Vagina (tissue), 2 donors: ENCODE measurements around the gene CRYBG1. TPM values are rescaled to one million over a fixed set of nuclear protein-coding genes. Genes with fewer than 3 reads are reported as not detected.

ENCODE experiments used
- DNase-seq, 2 donors: peaks; one replicate each; pipeline ENCODE4 v3.0.0-alpha.2; 2017; ENCODE audit errors: extremely low spot score in 2 of 2
- H3K27ac ChIP-seq: fragments of 200-600 bp; sonication (generic); one replicate; pipeline ENCODE4 v1.5.1; 2019
- H3K27me3 ChIP-seq: fragments of 200-600 bp; sonication (generic); one replicate; pipeline ENCODE4 v1.5.1; 2019
- H3K36me3 ChIP-seq, 2 donors: fragments of 200-600 bp; sonication (generic); one replicate each; pipeline ENCODE4 v1.5.1; 2017 to 2019
- H3K4me1 ChIP-seq: fragments of 200-600 bp; sonication (generic); one replicate; pipeline ENCODE4 v1.5.1; 2019
- H3K4me3 ChIP-seq, 2 donors: fragments of 200-600 bp; sonication (generic); 1 replicate in 1 of 2; 2 replicates in 1 of 2; pipeline ENCODE4 v1.5.1; 2016 to 2019
- H3K9me3 ChIP-seq: fragments of 200-600 bp; sonication (generic); one replicate; pipeline ENCODE4 v1.5.1; 2019
- CTCF ChIP-seq, 3 experiments: fragments of 450-650 bp in 2 of 3; fragments of 200-600 bp in 1 of 3; sonication (generic) in 1 of 3; IDR thresholded peaks; one replicate each; pipeline ENCODE4 v1.5.1; 2017 to 2019; ENCODE audit warnings: antibody characterized with exemption in 3 of 3, mild to moderate bottlenecking in 2 of 3, moderate library complexity in 2 of 3
- POLR2A ChIP-seq, 2 donors: fragments of 450-650 bp; IDR thresholded peaks; one replicate each; pipeline ENCODE4 v1.6.1; 2017; ENCODE audit warnings: antibody characterized with exemption in 2 of 2, mild to moderate bottlenecking in 2 of 2, moderate library complexity in 2 of 2
- POLR2AphosphoS5 ChIP-seq, 2 donors: sonication (generic); formaldehyde crosslinking; IDR thresholded peaks; one replicate each; pipeline ENCODE4 v1.9.0; 2017; ENCODE audit warnings: antibody characterized with exemption in 2 of 2, mild to moderate bottlenecking in 2 of 2, low read depth in 1 of 2; ENCODE audit not compliant: insufficient read depth in 1 of 2
- intact Hi-C: fragments of 100-400 bp; cut with DNase I; formaldehyde crosslinking; loops from one replicate; pipeline ENCODE4 v1.15.1; 2023
- total RNA-seq: library from RNA; depleted of rRNA; stranded (reverse); fragments of >200 nt; gene quantifications from one replicate; pipeline ENCODE4 v1.2.3, GENCODE V29; 2016

Gene CRYBG1
- total RNA-seq, 1 donor from 2014 or later, result 46.7 TPM

DNA sequence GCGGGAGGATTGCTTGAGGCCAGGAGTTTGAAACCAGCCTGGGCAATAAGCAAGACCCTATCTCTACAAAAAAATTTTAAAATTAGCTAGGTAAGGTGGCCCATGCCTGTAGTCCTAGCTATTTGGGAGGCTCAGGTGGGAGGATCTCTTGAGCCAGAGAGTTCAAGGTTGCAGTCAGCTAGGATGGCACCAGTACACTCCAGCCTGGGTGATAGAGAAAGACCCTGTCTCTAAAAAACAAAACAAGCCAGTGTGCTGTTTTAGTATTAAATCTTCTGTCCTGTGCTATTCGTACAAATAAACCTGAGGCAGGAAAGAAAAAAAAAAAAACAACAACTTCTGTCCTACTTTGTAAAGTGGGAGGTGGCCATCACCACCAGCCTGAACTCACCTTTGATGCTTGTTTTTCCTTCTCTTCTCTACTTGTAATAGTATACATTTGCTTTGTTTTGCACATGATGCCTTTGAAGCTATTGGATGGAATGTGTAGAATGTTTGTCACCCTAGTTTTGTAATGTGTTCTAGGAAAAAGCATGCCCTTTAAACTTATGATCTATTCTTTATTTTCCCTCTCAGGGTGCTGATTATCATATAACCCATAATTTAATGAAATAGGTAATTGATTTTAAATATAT is 102.5 kb downstream of the CRYBG1 start:
- Histone ChIP-seq H3K27me3 (no peaks in the 10 kb centered on the region), H3K27ac (no peak overlapping the region), H3K4me3 (no peak overlapping the region), H3K9me3 (no peaks in the 10 kb centered on the region), H3K36me3 (no peaks in the 10 kb centered on the region), H3K4me1 (no peaks in the 10 kb centered on the region)
- intact Hi-C loops, result no loop called here
- TF ChIP-seq CTCF (IDR thresholded peaks at IDR 0.05), result no peak
- no peak for DNase-seq

DNA sequence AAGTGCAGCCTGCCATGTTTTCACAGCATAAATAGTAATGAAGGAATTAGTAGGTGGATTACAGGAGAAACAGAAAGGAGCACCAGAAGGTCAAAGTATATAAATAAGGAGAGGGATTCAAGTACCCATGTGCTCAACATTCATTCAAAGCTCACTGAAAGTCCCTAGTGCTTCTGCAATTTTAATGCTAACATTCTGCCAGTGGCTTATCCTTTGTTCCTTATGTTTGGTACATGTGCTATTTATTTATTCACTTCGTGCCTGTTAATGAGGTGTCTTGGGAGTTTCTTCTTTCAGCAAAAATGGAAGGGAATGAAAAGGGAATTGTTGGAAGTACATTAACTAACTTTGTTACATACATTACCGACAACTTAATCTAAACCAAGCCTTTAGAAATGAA is 105.7 kb downstream of the CRYBG1 start:
- Histone ChIP-seq H3K36me3 (no peaks in the 10 kb centered on the region), H3K4me1 (no peaks in the 10 kb centered on the region), H3K27me3 (no peaks in the 10 kb centered on the region), H3K9me3 (no peaks in the 10 kb centered on the region), H3K4me3 (no peak overlapping the region), H3K27ac (no peak overlapping the region)
- intact Hi-C loops, result no loop called here
- DNase-seq, result no peak
- TF ChIP-seq CTCF (IDR thresholded peaks at IDR 0.05), result no peak
- no peak for TF ChIP-seq POLR2A (IDR thresholded peaks at IDR 0.05)
- no peak for TF ChIP-seq POLR2AphosphoS5 (IDR thresholded peaks at IDR 0.05; ENCODE audit: insufficient read depth in 1 of 2, low read depth in 1 of 2)

DNA sequence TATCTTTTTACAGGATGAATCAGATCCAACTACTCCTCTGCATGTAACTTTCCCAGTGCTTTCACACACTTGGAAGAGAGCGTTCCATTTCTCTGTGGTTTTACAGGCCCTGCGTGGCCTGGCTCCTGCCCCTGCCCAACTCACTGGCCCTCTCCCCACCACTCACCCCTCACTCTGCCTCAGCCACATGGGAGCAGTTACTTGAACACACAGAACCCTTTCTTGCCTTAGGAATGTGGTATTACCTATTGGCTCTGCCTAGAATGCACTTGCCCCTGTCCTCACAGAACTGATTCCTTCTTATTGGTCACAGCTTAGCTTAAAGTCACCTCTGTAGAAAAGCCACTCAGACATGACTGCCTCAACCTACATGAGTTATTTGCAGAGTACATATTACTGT is 108.4 kb downstream of the CRYBG1 start:
- intact Hi-C loops, result no loop called here
- Histone ChIP-seq H3K27ac (no peak overlapping the region), H3K4me1 (no peaks in the 10 kb centered on the region), H3K9me3 (no peaks in the 10 kb centered on the region), H3K27me3 (no peaks in the 10 kb centered on the region), H3K4me3 (no peak overlapping the region), H3K36me3 (no peaks in the 10 kb centered on the region)
- DNase-seq, result no peak
- TF ChIP-seq POLR2AphosphoS5 (IDR thresholded peaks at IDR 0.05; ENCODE audit: insufficient read depth in 1 of 2, low read depth in 1 of 2) (no peak), POLR2A (IDR thresholded peaks at IDR 0.05) (no peak), CTCF (IDR thresholded peaks at IDR 0.05) (no peak)

DNA sequence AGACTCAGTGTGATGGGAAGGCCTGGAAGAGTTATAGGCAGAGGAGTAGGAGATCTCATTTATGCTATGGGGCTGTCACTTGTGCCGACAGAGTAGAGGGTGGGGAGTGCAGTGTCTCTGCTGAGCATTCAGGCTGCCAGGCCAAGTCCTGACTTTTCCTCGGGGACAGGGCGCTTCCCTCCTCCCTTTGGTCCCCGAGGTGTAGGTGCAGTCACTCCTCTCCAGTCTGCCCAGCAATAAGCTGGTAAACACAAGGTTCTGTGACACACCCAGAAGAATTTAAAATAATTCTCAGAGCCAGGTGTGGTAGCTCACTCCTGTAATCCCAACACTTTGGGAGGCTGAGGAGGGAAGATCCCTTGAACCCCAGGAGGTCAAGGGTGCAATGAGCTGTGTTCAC is 109.4 kb downstream of the CRYBG1 start:
- no peaks in the 10 kb centered on the region for H3K27me3 ChIP-seq
- no peak overlapping the region for H3K27ac ChIP-seq
- no peaks in the 10 kb centered on the region for H3K9me3 ChIP-seq
- H3K4me1 ChIP-seq, result no peaks in the 10 kb centered on the region
- DNase-seq, result no peak
- no peak overlapping the region for H3K4me3 ChIP-seq
- no peak for TF ChIP-seq POLR2AphosphoS5 (IDR thresholded peaks at IDR 0.05; ENCODE audit: insufficient read depth in 1 of 2, low read depth in 1 of 2)
- intact Hi-C loops, result no loop called here
- no peaks in the 10 kb centered on the region for H3K36me3 ChIP-seq

- Histone ChIP-seq H3K36me3 (no peaks in the 10 kb centered on the region), H3K4me3 (no peak overlapping the region), H3K4me1 (no peaks in the 10 kb centered on the region), H3K9me3 (no peaks in the 10 kb centered on the region), H3K27me3 (no peaks in the 10 kb centered on the region), H3K27ac (no peak overlapping the region)
- no peak for TF ChIP-seq CTCF (IDR thresholded peaks at IDR 0.05)
- TF ChIP-seq POLR2A (IDR thresholded peaks at IDR 0.05), result no peak
- TF ChIP-seq POLR2AphosphoS5 (IDR thresholded peaks at IDR 0.05; ENCODE audit: insufficient read depth in 1 of 2, low read depth in 1 of 2), result no peak
- DNase-seq, result no peak
- intact Hi-C loops, result no loop called here
These were observed 109.8 kb downstream of the CRYBG1 start for GRCh38 chr6:106470316-106470715.
